GM12874 (cell line): ENCODE results near the gene CAMK2D.

Experiments used
- CTCF ChIP-seq: IDR thresholded peaks from 2 replicates; pipeline ENCODE4 v1.5.1; 2011; ENCODE audit warnings: low read depth, mild to moderate bottlenecking, control low read depth, low read length, moderate library complexity; ENCODE audit not compliant: insufficient read depth

CAMK2D gene

GRCh38 chr4:113547487-113548042 is 214.0 kb downstream of the CAMK2D start:
- peak; percentile 87 for TF ChIP-seq CTCF

GRCh38 chr4:113541933-113542332 is 219.6 kb downstream of the CAMK2D start:
- TF ChIP-seq CTCF, result no peak

- no peak for TF ChIP-seq CTCF
These were observed 220.7 kb downstream of the CAMK2D start for GRCh38 chr4:113540859-113541258.

GRCh38 chr4:113539408-113539807 is 222.1 kb downstream of the CAMK2D start:
- no peak for TF ChIP-seq CTCF

- no peak for TF ChIP-seq CTCF
These were observed 223.9 kb downstream of the CAMK2D start for GRCh38 chr4:113537628-113538027.

GRCh38 chr4:113537203-113537602 is 224.3 kb downstream of the CAMK2D start:
- no peak for TF ChIP-seq CTCF

GRCh38 chr4:113534711-113535110 is 226.8 kb downstream of the CAMK2D start:
- TF ChIP-seq CTCF, result no peak

- no peak for TF ChIP-seq CTCF
These were observed 230.0 kb downstream of the CAMK2D start for GRCh38 chr4:113531572-113531971.
